HepG2 (cell line): Measurements from ENCODE around the gene ODAD4. TPM values are rescaled to one million over a fixed set of nuclear protein-coding genes. Genes with fewer than 3 reads are reported as not detected.
A peak's percentile ranks its signal among the peaks of the same experiment; 100 is the strongest.

Source experiments
- CEBPB ChIP-seq: IDR thresholded peaks from 2 replicates; pipeline ENCODE4 v1.6.1; 2011; ENCODE audit warnings: low read depth, low read length, improper control_type of control experiment, borderline replicate concordance
- ETV5 ChIP-seq: IDR thresholded peaks from 2 replicates; pipeline ENCODE4 v1.6.1; 2018; ENCODE audit warnings: missing biosample characterization, missing genetic modification reagents, inconsistent platforms, borderline replicate concordance
- GMEB2 ChIP-seq: IDR thresholded peaks from 2 replicates; pipeline ENCODE4 v1.6.1; 2016; ENCODE audit warnings: missing biosample characterization, missing genetic modification reagents, low read depth
- HMG20B ChIP-seq: conservative IDR thresholded peaks from 2 replicates; pipeline ENCODE4 v1.6.1; 2016; ENCODE audit warnings: missing genetic modification reagents, missing compliant biosample characterization
- LCORL ChIP-seq, 2 experiments: fragments of 450-650 bp in 1 of 2; sonication (generic) in 1 of 2; formaldehyde crosslinking in 1 of 2; IDR thresholded peaks; 2 replicates each; pipeline versions ENCODE4 v1.5.0 to v1.6.1; 2017 to 2020; ENCODE audit warnings: antibody characterized with exemption in 1 of 2, missing genetic modification reagents in 1 of 2
- MED1 ChIP-seq: sonication (generic); formaldehyde crosslinking; IDR thresholded peaks from 2 replicates; pipeline ENCODE4 v1.4.0; 2020; ENCODE audit warnings: missing genetic modification reagents
- YY1 ChIP-seq: IDR thresholded peaks from 2 replicates; pipeline ENCODE4 v1.6.1; 2011; ENCODE audit warnings: low read length, low read depth, moderate library complexity, mild to moderate bottlenecking; ENCODE audit not compliant: insufficient read depth, insufficient replicate concordance
- ZNF326 ChIP-seq: sonication (generic); formaldehyde crosslinking; IDR thresholded peaks from 2 replicates; pipeline ENCODE4 v1.4.0; 2020; ENCODE audit warnings: missing genetic modification reagents, borderline replicate concordance
- ZNF75D ChIP-seq: sonication (generic); formaldehyde crosslinking; IDR thresholded peaks from 2 replicates; pipeline ENCODE4 v1.8.1; 2023; ENCODE audit warnings: missing genetic modification reagents, mild to moderate bottlenecking, borderline replicate concordance
- polyA plus RNA-seq, 8 experiments: library from polyadenylated mRNA; depleted of rRNA in 3 of 8; stranded (reverse) in 7 of 8; unstranded in 1 of 8; fragments of >200 nt; fragmentation: Illumina TruSeq in 4 of 8; extraction: Trizol in 4 of 8; gene quantifications; 2 replicates each; pipeline versions ENCODE4 v1.2.1 to v1.2.3, GENCODE V29; 2011 to 2016; ENCODE audit warnings: low read depth in 4 of 8, missing spikeins in 1 of 8, mixed read lengths in 1 of 8; ENCODE audit not compliant: insufficient read depth in 1 of 8
- total RNA-seq, 5 experiments: library from RNA; depleted of rRNA; stranded (reverse); fragments of >200 nt; fragmentation: Illumina TruSeq; extraction: Trizol; gene quantifications; 2 replicates each; pipeline ENCODE4 v1.2.3, GENCODE V29; 2016; ENCODE audit warnings: low read depth in 1 of 5
- TF ChIP-seq, protein P1 (sequence below): sonication (generic); formaldehyde crosslinking; IDR thresholded peaks from 2 replicates; pipeline ENCODE4 v1.5.1; 2020; ENCODE audit warnings: mild to moderate bottlenecking, moderate library complexity, missing genetic modification reagents
- TF ChIP-seq, protein P2 (sequence below): sonication (generic); formaldehyde crosslinking; IDR thresholded peaks from 2 replicates; pipeline ENCODE4 v1.8.0; 2022; ENCODE audit warnings: mild to moderate bottlenecking, missing genetic modification reagents
- TF ChIP-seq, protein P3 (sequence below): sonication (generic); formaldehyde crosslinking; IDR thresholded peaks from 2 replicates; pipeline ENCODE4 v1.4.0; 2020; ENCODE audit warnings: missing genetic modification reagents, borderline replicate concordance
- TF ChIP-seq, protein P4 (sequence below): sonication (generic); formaldehyde crosslinking; IDR thresholded peaks from 2 replicates; pipeline ENCODE4 v1.5.1; 2020; ENCODE audit warnings: missing genetic modification reagents, mild to moderate bottlenecking, borderline replicate concordance
- TF ChIP-seq, protein P5 (sequence below): sonication (generic); formaldehyde crosslinking; IDR thresholded peaks from 2 replicates; pipeline ENCODE4 v1.5.1; 2020; ENCODE audit warnings: mild to moderate bottlenecking, missing genetic modification reagents, moderate library complexity
- TF ChIP-seq, protein P6 (sequence below): sonication (generic); formaldehyde crosslinking; IDR thresholded peaks from 2 replicates; pipeline ENCODE4 v1.4.0; 2020; ENCODE audit warnings: mild to moderate bottlenecking, missing genetic modification reagents

ODAD4 gene
- total and polyA plus RNA-seq, 2 of the 13 experiments (the other 11 are each of a cell fraction or from before 2014, with no cell fraction given): 0.48 to 0.53 TPM

DNA sequence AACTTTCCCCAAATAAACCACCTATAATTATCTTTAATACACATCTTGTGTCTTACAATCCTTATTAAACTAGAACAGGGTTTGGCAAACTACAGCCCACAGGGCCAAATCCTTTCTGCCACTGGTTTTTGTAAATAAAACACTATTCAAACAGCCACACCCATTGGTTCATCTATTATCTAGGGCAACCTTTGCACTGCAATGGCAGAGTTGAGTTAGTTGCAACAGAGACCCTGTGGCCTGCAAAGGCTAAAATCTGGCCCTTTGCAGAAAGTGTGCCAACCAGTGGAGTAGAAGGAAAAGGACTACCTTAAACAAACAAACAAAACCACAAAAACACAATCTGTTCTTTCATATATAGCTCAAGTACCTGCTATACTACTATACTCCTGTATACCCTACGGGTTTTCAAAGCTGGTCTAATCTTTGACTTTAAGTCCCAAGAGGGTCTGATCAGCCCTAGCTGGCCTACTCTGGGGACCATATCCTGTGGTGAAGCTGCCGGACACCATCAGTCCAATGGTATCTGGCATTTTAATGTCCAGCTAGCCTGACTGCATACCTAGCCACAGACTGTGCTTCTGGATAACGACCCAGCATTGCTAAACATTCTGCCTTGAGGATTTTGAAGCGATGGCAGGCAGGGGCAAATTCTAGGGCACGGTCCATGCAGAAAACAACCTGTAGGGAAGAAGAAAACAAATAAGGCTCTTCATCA is 59.4 kb downstream of the ODAD4 start (continued):
- peak; percentile 15; the same call in 1 of the 2 replicates for TF ChIP-seq ETV5 (CRISPR knock-in tag)
- TF ChIP-seq, protein P1, sequence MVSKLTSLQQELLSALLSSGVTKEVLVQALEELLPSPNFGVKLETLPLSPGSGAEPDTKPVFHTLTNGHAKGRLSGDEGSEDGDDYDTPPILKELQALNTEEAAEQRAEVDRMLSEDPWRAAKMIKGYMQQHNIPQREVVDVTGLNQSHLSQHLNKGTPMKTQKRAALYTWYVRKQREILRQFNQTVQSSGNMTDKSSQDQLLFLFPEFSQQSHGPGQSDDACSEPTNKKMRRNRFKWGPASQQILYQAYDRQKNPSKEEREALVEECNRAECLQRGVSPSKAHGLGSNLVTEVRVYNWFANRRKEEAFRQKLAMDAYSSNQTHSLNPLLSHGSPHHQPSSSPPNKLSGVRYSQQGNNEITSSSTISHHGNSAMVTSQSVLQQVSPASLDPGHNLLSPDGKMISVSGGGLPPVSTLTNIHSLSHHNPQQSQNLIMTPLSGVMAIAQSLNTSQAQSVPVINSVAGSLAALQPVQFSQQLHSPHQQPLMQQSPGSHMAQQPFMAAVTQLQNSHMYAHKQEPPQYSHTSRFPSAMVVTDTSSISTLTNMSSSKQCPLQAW: 0 out of 2 replicates have a peak, but pooled peaks have one; percentile 47
- TF ChIP-seq, protein P2, sequence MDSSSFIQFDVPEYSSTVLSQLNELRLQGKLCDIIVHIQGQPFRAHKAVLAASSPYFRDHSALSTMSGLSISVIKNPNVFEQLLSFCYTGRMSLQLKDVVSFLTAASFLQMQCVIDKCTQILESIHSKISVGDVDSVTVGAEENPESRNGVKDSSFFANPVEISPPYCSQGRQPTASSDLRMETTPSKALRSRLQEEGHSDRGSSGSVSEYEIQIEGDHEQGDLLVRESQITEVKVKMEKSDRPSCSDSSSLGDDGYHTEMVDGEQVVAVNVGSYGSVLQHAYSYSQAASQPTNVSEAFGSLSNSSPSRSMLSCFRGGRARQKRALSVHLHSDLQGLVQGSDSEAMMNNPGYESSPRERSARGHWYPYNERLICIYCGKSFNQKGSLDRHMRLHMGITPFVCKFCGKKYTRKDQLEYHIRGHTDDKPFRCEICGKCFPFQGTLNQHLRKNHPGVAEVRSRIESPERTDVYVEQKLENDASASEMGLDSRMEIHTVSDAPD (CRISPR knock-in tag): peak; percentile 94
- TF ChIP-seq ZNF326: no peak
- TF ChIP-seq YY1: peak; percentile 35
- TF ChIP-seq, protein P3, sequence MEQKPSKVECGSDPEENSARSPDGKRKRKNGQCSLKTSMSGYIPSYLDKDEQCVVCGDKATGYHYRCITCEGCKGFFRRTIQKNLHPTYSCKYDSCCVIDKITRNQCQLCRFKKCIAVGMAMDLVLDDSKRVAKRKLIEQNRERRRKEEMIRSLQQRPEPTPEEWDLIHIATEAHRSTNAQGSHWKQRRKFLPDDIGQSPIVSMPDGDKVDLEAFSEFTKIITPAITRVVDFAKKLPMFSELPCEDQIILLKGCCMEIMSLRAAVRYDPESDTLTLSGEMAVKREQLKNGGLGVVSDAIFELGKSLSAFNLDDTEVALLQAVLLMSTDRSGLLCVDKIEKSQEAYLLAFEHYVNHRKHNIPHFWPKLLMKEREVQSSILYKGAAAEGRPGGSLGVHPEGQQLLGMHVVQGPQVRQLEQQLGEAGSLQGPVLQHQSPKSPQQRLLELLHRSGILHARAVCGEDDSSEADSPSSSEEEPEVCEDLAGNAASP (CRISPR knock-in tag): peak; percentile 53; the same call in 1 of the 2 replicates
- no peak for TF ChIP-seq ZNF75D
- TF ChIP-seq MED1: peak; percentile 42; the same call in 1 of the 2 replicates
- peak; percentile 67 for TF ChIP-seq LCORL (IDR thresholded peaks at IDR 0.05)
- peak; percentile 61; the same call in 1 of the 2 replicates for TF ChIP-seq LCORL (CRISPR knock-in tag; IDR thresholded peaks at IDR 0.05)
- TF ChIP-seq, protein P4, sequence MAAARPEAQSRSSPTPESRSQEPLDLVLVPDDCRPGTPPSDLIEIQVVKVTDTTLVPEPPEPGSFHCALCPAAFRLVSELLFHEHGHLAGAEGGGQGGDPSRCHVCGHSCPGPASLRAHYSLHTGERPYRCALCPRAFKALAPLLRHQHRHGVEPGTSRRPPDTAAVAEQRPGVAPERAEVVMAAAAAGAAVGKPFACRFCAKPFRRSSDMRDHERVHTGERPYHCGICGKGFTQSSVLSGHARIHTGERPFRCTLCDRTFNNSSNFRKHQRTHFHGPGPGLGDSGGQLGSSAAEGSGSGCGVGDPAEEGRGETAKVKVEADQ (CRISPR knock-in tag): no peak
- TF ChIP-seq GMEB2 (CRISPR knock-in tag): 0 out of 2 replicates have a peak, but pooled peaks have one; percentile 15
- TF ChIP-seq, protein P5, sequence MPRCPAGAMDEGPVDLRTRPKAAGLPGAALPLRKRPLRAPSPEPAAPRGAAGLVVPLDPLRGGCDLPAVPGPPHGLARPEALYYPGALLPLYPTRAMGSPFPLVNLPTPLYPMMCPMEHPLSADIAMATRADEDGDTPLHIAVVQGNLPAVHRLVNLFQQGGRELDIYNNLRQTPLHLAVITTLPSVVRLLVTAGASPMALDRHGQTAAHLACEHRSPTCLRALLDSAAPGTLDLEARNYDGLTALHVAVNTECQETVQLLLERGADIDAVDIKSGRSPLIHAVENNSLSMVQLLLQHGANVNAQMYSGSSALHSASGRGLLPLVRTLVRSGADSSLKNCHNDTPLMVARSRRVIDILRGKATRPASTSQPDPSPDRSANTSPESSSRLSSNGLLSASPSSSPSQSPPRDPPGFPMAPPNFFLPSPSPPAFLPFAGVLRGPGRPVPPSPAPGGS (CRISPR knock-in tag): 0 out of 2 replicates have a peak, but pooled peaks have one; percentile 62
- peak; percentile 96 for TF ChIP-seq CEBPB
- TF ChIP-seq, protein P6, sequence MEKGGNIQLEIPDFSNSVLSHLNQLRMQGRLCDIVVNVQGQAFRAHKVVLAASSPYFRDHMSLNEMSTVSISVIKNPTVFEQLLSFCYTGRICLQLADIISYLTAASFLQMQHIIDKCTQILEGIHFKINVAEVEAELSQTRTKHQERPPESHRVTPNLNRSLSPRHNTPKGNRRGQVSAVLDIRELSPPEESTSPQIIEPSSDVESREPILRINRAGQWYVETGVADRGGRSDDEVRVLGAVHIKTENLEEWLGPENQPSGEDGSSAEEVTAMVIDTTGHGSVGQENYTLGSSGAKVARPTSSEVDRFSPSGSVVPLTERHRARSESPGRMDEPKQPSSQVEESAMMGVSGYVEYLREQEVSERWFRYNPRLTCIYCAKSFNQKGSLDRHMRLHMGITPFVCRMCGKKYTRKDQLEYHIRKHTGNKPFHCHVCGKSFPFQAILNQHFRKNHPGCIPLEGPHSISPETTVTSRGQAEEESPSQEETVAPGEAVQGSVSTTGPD (CRISPR knock-in tag): peak; percentile 89
- TF ChIP-seq HMG20B (CRISPR knock-in tag): peak; percentile 95
